ENCODE measurements around the gene PANK2.

Gene PANK2

DNA sequence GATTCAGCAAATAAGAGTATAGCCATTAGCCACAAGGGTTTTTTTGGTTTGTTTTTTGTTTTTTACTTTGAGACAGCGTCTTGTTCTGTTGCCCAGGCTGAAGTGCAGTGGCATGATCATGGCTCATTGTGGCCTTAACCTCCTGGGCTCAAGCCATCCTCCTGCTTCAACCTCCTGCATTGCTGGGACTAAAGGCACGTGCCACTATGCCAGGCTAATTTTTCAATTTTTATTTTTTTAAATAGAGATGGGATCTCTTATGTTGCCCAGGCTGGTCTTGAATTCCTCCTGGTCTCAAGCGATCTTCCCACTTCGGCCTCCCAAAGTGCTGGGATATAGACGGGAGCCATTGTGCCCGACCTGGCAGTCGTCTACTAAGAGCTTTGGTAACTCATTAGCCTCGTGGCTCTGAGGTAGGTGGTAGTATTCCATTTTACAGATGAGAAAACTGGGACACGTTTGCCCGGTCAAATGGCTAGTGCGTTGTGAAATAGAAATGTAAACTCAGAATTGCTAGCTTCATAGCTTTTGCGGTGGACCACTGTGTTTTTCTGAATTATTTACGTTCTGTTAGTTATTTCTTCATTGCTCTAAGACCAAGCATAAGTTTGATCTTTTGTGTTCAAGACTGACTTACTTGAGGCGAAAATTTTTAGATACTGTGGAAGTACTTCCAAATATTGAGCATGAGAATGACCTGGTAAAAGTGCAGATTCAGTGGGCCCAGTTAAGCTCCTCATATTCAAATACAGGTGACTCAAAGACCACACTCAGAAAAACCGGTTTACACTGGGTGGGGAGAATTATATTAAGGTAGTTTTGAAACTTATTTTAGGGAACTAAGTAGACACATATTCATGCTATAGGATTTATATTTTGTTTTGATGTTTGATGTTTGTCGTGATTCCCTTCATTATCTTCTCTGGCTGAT, 2.1 kb downstream of the PANK2 start:
- Histone ChIP-seq H4K91ac (ENCODE audit: low read depth, low read length, poor library complexity) (no peak overlapping the region), H2BK15ac (ENCODE audit: low read length) (no peak overlapping the region), H3K4me3 (ENCODE audit: low read length in 2 of 2) (peak overlapping the region in 1 of 2 donors; percentile 68), H2BK12ac (ENCODE audit: low read length) (no peak overlapping the region), H2BK120ac (ENCODE audit: low read depth, low read length) (no peak overlapping the region), H2AK5ac (ENCODE audit: low read depth, low read length) (no peak overlapping the region), H2AFZ (ENCODE audit: low read length) (no peak overlapping the region), H3K9me3 (replicated peaks in 1 of 2; ENCODE audit: control insufficient read depth in 2 of 2, insufficient read depth in 1 of 2, low read depth in 1 of 2, low read length in 2 of 2) (no peaks in the 10 kb centered on the region), H3K23ac (ENCODE audit: low read depth, low read length, poor library complexity) (no peak overlapping the region), H3K79me1 (ENCODE audit: low read depth, low read length) (peaks cover 1% of the 10 kb centered on the region), H4K8ac (ENCODE audit: low read depth, low read length) (no peak overlapping the region), H3K18ac (ENCODE audit: low read length) (no peak overlapping the region), H2BK5ac (ENCODE audit: low read length) (no peak overlapping the region), H3K36me3 (replicated peaks in 1 of 2; ENCODE audit: control insufficient read depth in 2 of 2, insufficient read depth in 2 of 2, low read length in 2 of 2) (peaks cover 3 to 56% of the 10 kb centered on the region in 2 donors), H3K27me3 (ENCODE audit: control insufficient read depth in 3 of 3, insufficient read depth in 3 of 3, low read depth in 1 of 3, low read length in 3 of 3) (no peaks in the 10 kb centered on the region), H3K4ac (ENCODE audit: low read length) (no peak overlapping the region), H3K4me2 (ENCODE audit: insufficient read depth, low read length, poor library complexity, severe bottlenecking) (peak overlapping the region; percentile 65), H3K27ac (replicated peaks; ENCODE audit: low read length) (no peak overlapping the region), H3K9ac (ENCODE audit: low read depth, low read length, poor library complexity) (no peak overlapping the region), H3K4me1 (ENCODE audit: control insufficient read depth in 2 of 2, insufficient read depth in 1 of 2, low read depth in 1 of 2, low read length in 2 of 2) (peaks cover 12 to 16% of the 10 kb centered on the region in 2 donors), H3K14ac (ENCODE audit: low read length) (no peak overlapping the region)
- WGBS, 2 donors (ENCODE audit: extremely low coverage in 2 of 2, insufficient read length in 2 of 2, insufficient replicate concordance in 1 of 2), result no CpG with 5 or more reads among the region's 16 CpGs
- DNase-seq (ENCODE audit: low spot score), result no peak

GRCh38 chr20:3894796-3895195, 5.6 kb downstream of the PANK2 start:
- Histone ChIP-seq H3K9ac (ENCODE audit: low read depth, low read length, poor library complexity) (no peak overlapping the region), H2BK15ac (ENCODE audit: low read length) (no peak overlapping the region), H3K14ac (ENCODE audit: low read length) (no peak overlapping the region), H2AFZ (ENCODE audit: low read length) (no peak overlapping the region), H3K79me1 (ENCODE audit: low read depth, low read length) (peaks cover 1% of the 10 kb centered on the region), H3K4me1 (ENCODE audit: control insufficient read depth in 2 of 2, insufficient read depth in 1 of 2, low read depth in 1 of 2, low read length in 2 of 2) (peaks cover 4 to 10% of the 10 kb centered on the region in 2 donors), H3K27me3 (ENCODE audit: control insufficient read depth in 3 of 3, insufficient read depth in 3 of 3, low read depth in 1 of 3, low read length in 3 of 3) (no peaks in the 10 kb centered on the region), H3K4ac (ENCODE audit: low read length) (no peak overlapping the region), H3K23ac (ENCODE audit: low read depth, low read length, poor library complexity) (no peak overlapping the region), H3K27ac (replicated peaks; ENCODE audit: low read length) (no peak overlapping the region), H2BK5ac (ENCODE audit: low read length) (no peak overlapping the region), H2BK120ac (ENCODE audit: low read depth, low read length) (no peak overlapping the region), H2AK5ac (ENCODE audit: low read depth, low read length) (no peak overlapping the region), H3K9me3 (replicated peaks in 1 of 2; ENCODE audit: control insufficient read depth in 2 of 2, insufficient read depth in 1 of 2, low read depth in 1 of 2, low read length in 2 of 2) (peaks cover 0 to 5% of the 10 kb centered on the region in 2 donors), H3K4me2 (ENCODE audit: insufficient read depth, low read length, poor library complexity, severe bottlenecking) (no peak overlapping the region), H4K8ac (ENCODE audit: low read depth, low read length) (no peak overlapping the region), H3K4me3 (ENCODE audit: low read length in 2 of 2) (no peak overlapping the region), H2BK12ac (ENCODE audit: low read length) (no peak overlapping the region), H3K36me3 (replicated peaks in 1 of 2; ENCODE audit: control insufficient read depth in 2 of 2, insufficient read depth in 2 of 2, low read length in 2 of 2) (peaks cover 5 to 81% of the 10 kb centered on the region in 2 donors), H4K91ac (ENCODE audit: low read depth, low read length, poor library complexity) (no peak overlapping the region), H3K18ac (ENCODE audit: low read length) (no peak overlapping the region)
- no CpG with 5 or more reads among the region's 5 CpGs for WGBS, 2 donors (ENCODE audit: extremely low coverage in 2 of 2, insufficient read length in 2 of 2, insufficient replicate concordance in 1 of 2)
- no peak for DNase-seq (ENCODE audit: low spot score)

- Histone ChIP-seq H2BK12ac (ENCODE audit: low read length) (no peak overlapping the region), H3K23ac (ENCODE audit: low read depth, low read length, poor library complexity) (no peak overlapping the region), H2AFZ (ENCODE audit: low read length) (no peak overlapping the region), H2BK120ac (ENCODE audit: low read depth, low read length) (no peak overlapping the region), H3K4me3 (ENCODE audit: low read length in 2 of 2) (no peak overlapping the region), H3K9ac (ENCODE audit: low read depth, low read length, poor library complexity) (no peak overlapping the region), H3K9me3 (replicated peaks in 1 of 2; ENCODE audit: control insufficient read depth in 2 of 2, insufficient read depth in 1 of 2, low read depth in 1 of 2, low read length in 2 of 2) (peaks cover 0 to 5% of the 10 kb centered on the region in 2 donors), H3K27me3 (ENCODE audit: control insufficient read depth in 3 of 3, insufficient read depth in 3 of 3, low read depth in 1 of 3, low read length in 3 of 3) (no peaks in the 10 kb centered on the region), H2BK5ac (ENCODE audit: low read length) (no peak overlapping the region), H2AK5ac (ENCODE audit: low read depth, low read length) (no peak overlapping the region), H3K36me3 (replicated peaks in 1 of 2; ENCODE audit: control insufficient read depth in 2 of 2, insufficient read depth in 2 of 2, low read length in 2 of 2) (peaks cover 5 to 76% of the 10 kb centered on the region in 2 donors), H4K91ac (ENCODE audit: low read depth, low read length, poor library complexity) (no peak overlapping the region), H3K4me1 (ENCODE audit: control insufficient read depth in 2 of 2, insufficient read depth in 1 of 2, low read depth in 1 of 2, low read length in 2 of 2) (peaks cover 2 to 7% of the 10 kb centered on the region in 2 donors), H3K79me1 (ENCODE audit: low read depth, low read length) (peaks cover 1% of the 10 kb centered on the region), H3K4me2 (ENCODE audit: insufficient read depth, low read length, poor library complexity, severe bottlenecking) (no peak overlapping the region), H4K8ac (ENCODE audit: low read depth, low read length) (no peak overlapping the region), H3K27ac (replicated peaks; ENCODE audit: low read length) (no peak overlapping the region), H3K18ac (ENCODE audit: low read length) (no peak overlapping the region), H3K4ac (ENCODE audit: low read length) (no peak overlapping the region), H2BK15ac (ENCODE audit: low read length) (no peak overlapping the region), H3K14ac (ENCODE audit: low read length) (no peak overlapping the region)
- WGBS, 2 donors (ENCODE audit: extremely low coverage in 2 of 2, insufficient read length in 2 of 2, insufficient replicate concordance in 1 of 2), result no CpG with 5 or more reads among the region's 4 CpGs
- DNase-seq (ENCODE audit: low spot score), result no peak
Measured at GRCh38 chr20:3896302-3896701, 7.1 kb downstream of the PANK2 start.

- Histone ChIP-seq H4K91ac (ENCODE audit: low read depth, low read length, poor library complexity) (no peak overlapping the region), H2BK5ac (ENCODE audit: low read length) (no peak overlapping the region), H3K9me3 (replicated peaks in 1 of 2; ENCODE audit: control insufficient read depth in 2 of 2, insufficient read depth in 1 of 2, low read depth in 1 of 2, low read length in 2 of 2) (peaks cover 0 to 5% of the 10 kb centered on the region in 2 donors), H3K4me1 (ENCODE audit: control insufficient read depth in 2 of 2, insufficient read depth in 1 of 2, low read depth in 1 of 2, low read length in 2 of 2) (peaks cover 2% of the 10 kb centered on the region in 2 donors), H3K23ac (ENCODE audit: low read depth, low read length, poor library complexity) (no peak overlapping the region), H3K27ac (replicated peaks; ENCODE audit: low read length) (no peak overlapping the region), H3K79me1 (ENCODE audit: low read depth, low read length) (peaks cover 1% of the 10 kb centered on the region), H2BK120ac (ENCODE audit: low read depth, low read length) (no peak overlapping the region), H3K27me3 (ENCODE audit: control insufficient read depth in 3 of 3, insufficient read depth in 3 of 3, low read depth in 1 of 3, low read length in 3 of 3) (no peaks in the 10 kb centered on the region), H3K9ac (ENCODE audit: low read depth, low read length, poor library complexity) (no peak overlapping the region), H4K8ac (ENCODE audit: low read depth, low read length) (no peak overlapping the region), H3K4me3 (ENCODE audit: low read length in 2 of 2) (no peak overlapping the region), H2BK15ac (ENCODE audit: low read length) (no peak overlapping the region), H2AK5ac (ENCODE audit: low read depth, low read length) (no peak overlapping the region), H3K36me3 (replicated peaks in 1 of 2; ENCODE audit: control insufficient read depth in 2 of 2, insufficient read depth in 2 of 2, low read length in 2 of 2) (peaks cover 5 to 76% of the 10 kb centered on the region in 2 donors), H3K14ac (ENCODE audit: low read length) (no peak overlapping the region), H3K4ac (ENCODE audit: low read length) (no peak overlapping the region), H3K18ac (ENCODE audit: low read length) (no peak overlapping the region), H3K4me2 (ENCODE audit: insufficient read depth, low read length, poor library complexity, severe bottlenecking) (no peak overlapping the region), H2BK12ac (ENCODE audit: low read length) (no peak overlapping the region), H2AFZ (ENCODE audit: low read length) (no peak overlapping the region)
- WGBS, 2 donors (ENCODE audit: extremely low coverage in 2 of 2, insufficient read length in 2 of 2, insufficient replicate concordance in 1 of 2), result no CpG with 5 or more reads among the region's 10 CpGs
- no peak for DNase-seq (ENCODE audit: low spot score)
Measured at GRCh38 chr20:3896853-3897583, 7.8 kb downstream of the PANK2 start.
